ENCODE measurements around the gene KIF13A.

The KIF13A gene

DNA sequence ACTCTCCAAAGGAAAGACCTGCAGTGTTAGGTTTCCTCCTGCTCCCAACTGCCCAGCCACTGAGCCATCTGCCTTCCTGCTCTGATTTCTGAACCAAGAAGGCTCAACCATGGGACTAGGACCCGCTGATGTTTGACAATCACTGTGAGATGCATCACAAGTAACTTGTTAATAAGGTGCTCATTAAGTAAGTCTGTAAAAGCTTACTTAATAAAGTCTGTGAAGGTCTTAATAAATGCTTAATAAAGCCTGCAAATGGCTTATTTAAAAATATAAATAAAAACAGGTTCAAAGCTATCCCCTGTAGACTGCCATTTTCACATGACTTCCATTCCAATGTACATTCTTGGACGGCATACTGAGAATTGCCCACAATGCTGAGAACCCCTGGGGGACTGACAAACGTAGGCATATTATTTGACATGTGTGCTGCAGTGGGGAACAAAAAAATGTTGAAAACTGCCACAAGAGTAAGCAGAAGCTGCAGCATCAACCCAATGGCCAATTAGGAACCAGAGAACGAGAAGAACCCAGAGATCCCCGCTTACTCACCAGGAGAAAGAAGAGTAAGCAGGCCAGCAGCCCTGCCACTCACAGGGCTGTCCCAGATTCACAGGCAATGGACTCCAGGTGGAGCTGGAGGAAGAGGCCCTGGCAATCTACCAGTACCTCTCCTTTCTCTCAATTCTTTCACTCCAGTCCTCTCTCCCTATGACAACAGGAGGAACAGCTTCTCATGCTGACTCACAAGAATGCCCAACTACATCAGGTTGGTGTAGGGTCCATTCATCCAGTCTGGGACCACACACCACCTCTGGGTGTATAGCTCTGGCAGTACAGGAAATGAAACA, 19.5 kb downstream of the KIF13A start:
- peak; percentile 49 for DNase-seq (ENCODE audit: low read depth)
- TF ChIP-seq, protein P1, sequence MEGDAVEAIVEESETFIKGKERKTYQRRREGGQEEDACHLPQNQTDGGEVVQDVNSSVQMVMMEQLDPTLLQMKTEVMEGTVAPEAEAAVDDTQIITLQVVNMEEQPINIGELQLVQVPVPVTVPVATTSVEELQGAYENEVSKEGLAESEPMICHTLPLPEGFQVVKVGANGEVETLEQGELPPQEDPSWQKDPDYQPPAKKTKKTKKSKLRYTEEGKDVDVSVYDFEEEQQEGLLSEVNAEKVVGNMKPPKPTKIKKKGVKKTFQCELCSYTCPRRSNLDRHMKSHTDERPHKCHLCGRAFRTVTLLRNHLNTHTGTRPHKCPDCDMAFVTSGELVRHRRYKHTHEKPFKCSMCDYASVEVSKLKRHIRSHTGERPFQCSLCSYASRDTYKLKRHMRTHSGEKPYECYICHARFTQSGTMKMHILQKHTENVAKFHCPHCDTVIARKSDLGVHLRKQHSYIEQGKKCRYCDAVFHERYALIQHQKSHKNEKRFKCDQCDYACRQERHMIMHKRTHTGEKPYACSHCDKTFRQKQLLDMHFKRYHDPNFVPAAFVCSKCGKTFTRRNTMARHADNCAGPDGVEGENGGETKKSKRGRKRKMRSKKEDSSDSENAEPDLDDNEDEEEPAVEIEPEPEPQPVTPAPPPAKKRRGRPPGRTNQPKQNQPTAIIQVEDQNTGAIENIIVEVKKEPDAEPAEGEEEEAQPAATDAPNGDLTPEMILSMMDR (conservative IDR thresholded peaks at IDR 0.05; ENCODE audit: low read length), result no peak
- no peak overlapping the region for H3K4me3 ChIP-seq (ENCODE audit: low read length)

DNA sequence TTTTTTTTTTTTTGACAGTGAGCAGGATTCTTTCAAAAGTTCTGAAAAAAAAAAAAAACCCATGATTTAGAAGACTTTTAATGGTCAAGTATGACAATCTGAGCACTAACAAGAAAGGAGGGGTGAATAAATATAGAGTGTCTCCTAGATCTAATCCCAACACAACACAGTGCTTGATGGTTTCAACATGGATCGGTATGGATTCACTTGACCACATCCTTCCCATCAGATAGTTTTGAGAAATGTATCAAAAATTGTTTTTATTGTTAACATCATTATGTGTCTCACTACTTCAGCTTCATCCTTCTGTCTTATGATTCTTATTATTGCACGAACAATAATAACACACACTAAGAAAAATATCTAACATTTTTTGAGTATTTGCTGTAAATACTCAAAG, 21.0 kb downstream of the KIF13A start:
- peak; percentile 54 for DNase-seq (ENCODE audit: low read depth)
- no peak overlapping the region for H3K4me3 ChIP-seq (ENCODE audit: low read length)
- TF ChIP-seq, protein P1 (conservative IDR thresholded peaks at IDR 0.05; ENCODE audit: low read length), result no peak

DNA sequence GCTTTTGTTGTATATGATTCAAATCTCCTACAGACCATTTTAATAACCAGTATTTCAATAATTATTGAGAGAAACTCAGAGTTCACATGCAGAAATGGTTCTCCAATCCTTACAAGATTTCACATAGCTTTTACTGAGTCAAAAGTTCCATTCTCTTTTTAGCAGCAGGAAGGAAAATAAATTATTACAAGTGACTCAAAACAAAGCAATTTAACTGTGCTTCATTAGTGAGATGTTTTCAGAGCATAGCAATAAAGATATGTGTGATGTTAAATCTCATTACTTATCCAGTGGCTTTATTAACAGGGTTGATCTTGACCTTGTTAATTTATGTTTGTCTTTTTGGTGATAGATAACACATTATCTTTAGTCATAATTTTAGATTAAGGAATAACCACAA, 22.0 kb downstream of the KIF13A start:
- no peak overlapping the region for H3K4me3 ChIP-seq (ENCODE audit: low read length)
- TF ChIP-seq, protein P1 (conservative IDR thresholded peaks at IDR 0.05; ENCODE audit: low read length), result no peak
- peak; percentile 74 for DNase-seq (ENCODE audit: low read depth)

DNA sequence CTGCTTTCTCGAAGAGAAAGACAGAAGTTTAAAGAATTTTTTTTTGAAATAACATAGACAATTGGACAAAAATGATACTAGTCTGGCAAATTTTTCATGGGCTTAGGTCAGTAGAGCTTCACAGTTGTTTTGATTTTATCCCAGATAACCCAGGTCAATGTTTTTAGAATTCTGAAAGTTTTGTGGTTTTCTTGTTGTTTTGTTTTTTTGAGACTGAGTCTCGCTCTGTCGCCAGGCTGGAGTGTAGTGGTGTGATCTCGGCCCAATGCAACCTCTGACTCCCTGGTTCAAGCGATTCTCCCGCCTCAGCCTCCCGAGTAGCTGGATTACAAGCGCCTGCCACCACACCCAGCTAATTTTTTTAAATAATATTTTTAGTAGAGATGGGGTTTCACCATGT, 22.8 kb downstream of the KIF13A start:
- TF ChIP-seq, protein P1 (conservative IDR thresholded peaks at IDR 0.05; ENCODE audit: low read length), result no peak
- peak; percentile 26 for DNase-seq (ENCODE audit: low read depth)
- H3K4me3 ChIP-seq (ENCODE audit: low read length), result no peak overlapping the region

DNA sequence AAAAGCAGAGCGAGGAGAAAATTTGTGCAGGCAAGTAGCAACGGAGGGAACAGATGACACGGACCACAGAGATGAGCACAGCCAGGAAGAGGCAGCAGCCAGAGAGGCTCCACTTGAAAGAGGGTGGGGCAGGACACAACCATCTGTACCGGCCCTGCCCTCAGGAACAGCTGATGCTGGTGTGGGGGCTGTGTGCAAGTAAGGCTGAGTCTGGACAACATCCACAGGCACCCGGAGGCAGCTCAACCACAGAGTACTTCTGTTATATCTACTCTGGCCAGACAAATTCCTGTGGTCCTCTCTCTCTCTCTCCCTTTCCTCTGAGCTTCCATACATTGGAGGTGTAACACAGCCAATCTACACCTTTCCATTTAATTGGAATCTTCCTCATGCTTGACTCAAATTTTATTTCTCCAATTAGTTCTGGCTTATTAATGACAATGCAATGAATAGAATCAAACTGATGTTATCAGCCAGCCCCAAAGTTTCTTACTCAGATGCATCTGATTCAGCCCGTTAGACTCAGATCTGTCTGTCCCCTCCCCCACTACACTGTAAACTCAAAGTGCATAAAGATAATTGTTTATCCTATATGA, 24.9 kb downstream of the KIF13A start:
- peak; percentile 99 for DNase-seq (ENCODE audit: low read depth)
- TF ChIP-seq, protein P1 (conservative IDR thresholded peaks at IDR 0.05; ENCODE audit: low read length), result no peak

DNA sequence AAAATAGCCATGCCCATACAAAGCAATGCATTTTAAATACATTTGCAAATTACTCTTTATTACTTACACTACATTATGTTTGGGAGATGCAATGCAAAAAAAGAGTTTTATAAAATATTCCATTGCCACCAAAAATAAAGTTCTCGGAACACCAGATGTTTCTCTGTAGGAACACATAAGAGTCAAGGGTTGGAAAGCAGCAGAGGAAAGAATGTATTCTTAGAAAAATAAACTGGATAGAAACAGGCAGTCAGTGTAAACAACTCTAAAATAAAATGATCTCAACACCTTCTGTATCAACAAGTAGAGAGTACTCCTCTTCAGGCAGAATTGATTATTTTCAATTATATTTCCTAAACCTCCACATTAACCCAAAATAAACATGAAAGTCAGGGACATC, 28.1 kb downstream of the KIF13A start:
- TF ChIP-seq, protein P1 (conservative IDR thresholded peaks at IDR 0.05; ENCODE audit: low read length), result no peak
- no peak overlapping the region for H3K4me3 ChIP-seq (ENCODE audit: low read length)
- no peak for DNase-seq (ENCODE audit: low read depth)

More for the DNA sequence above, 24.9 kb downstream of the KIF13A start:
- H3K4me3 ChIP-seq (ENCODE audit: low read length), result peak overlapping the region; percentile 23
